NCI-H82 (cell line): ENCODE data around the gene ARHGAP22.
A peak's percentile ranks its signal among the peaks of the same experiment; 100 is the strongest.

Experiments used
- DNase-seq: peaks from one replicate; lab custom pipeline; 2025; lab: John Stamatoyannopoulos, UW

The ARHGAP22 gene

GRCh38 chr10:48552946-48553564, 51.8 kb downstream of the ARHGAP22 start:
- no peak for DNase-seq

- peak; percentile 88 for DNase-seq
Measured at GRCh38 chr10:48551861-48552591, 52.8 kb downstream of the ARHGAP22 start.

GRCh38 chr10:48550977-48551376, 53.9 kb downstream of the ARHGAP22 start:
- DNase-seq = no peak

- no peak for DNase-seq
Measured at GRCh38 chr10:48550071-48550691, 54.7 kb downstream of the ARHGAP22 start.

- DNase-seq = no peak
Measured at GRCh38 chr10:48549236-48549635, 55.6 kb downstream of the ARHGAP22 start.

- no peak for DNase-seq
Measured at GRCh38 chr10:48548531-48549135, 56.2 kb downstream of the ARHGAP22 start.

GRCh38 chr10:48547981-48548380, 56.9 kb downstream of the ARHGAP22 start:
- no peak for DNase-seq

GRCh38 chr10:48547061-48547895, 57.6 kb downstream of the ARHGAP22 start:
- DNase-seq = no peak

GRCh38 chr10:48545462-48546145, 59.3 kb downstream of the ARHGAP22 start:
- no peak for DNase-seq

- no peak for DNase-seq
Measured at GRCh38 chr10:48543182-48543844, 61.6 kb downstream of the ARHGAP22 start.

- DNase-seq = no peak
Measured at GRCh38 chr10:48542471-48543181, 62.2 kb downstream of the ARHGAP22 start.

- no peak for DNase-seq
Measured at GRCh38 chr10:48541144-48541795, 63.6 kb downstream of the ARHGAP22 start.

GRCh38 chr10:48538611-48539010, 66.3 kb downstream of the ARHGAP22 start:
- no peak for DNase-seq

GRCh38 chr10:48536916-48537890, 67.7 kb downstream of the ARHGAP22 start:
- DNase-seq = no peak

GRCh38 chr10:48536156-48536500, 68.7 kb downstream of the ARHGAP22 start:
- DNase-seq = no peak

- no peak for DNase-seq
Measured at GRCh38 chr10:48535416-48536155, 69.3 kb downstream of the ARHGAP22 start.

GRCh38 chr10:48533951-48534720, 70.7 kb downstream of the ARHGAP22 start:
- DNase-seq = no peak
